ENCODE data around the gene TOR1AIP1.

- TF ChIP-seq CTCF (IDR thresholded peaks at IDR 0.05; ENCODE audit: low read depth, low read length) = no peak
- no peak for TF ChIP-seq POLR2A (IDR thresholded peaks at IDR 0.05; ENCODE audit: extremely low read depth, insufficient read length)
- TF ChIP-seq MAX (IDR thresholded peaks at IDR 0.05; ENCODE audit: low read depth, low read length) = no peak
Measured at GRCh38 chr1:179941454-179941853, 59.4 kb downstream of the TOR1AIP1 start.

Measured in NB4 (cell line).